UCSD-AML1 (cell line): Measurements from ENCODE around the gene JMJD1C.
"Not testable (repeated sequence)": the region's sequence is repeated elsewhere in the genome, so short reads cannot be mapped to it uniquely, and the experiment has no call there.

Experiments used
- DNase-seq: peaks from one replicate; lab custom pipeline; 2025; ENCODE audit not compliant: unreplicated experiment; lab: John Stamatoyannopoulos, UW

The JMJD1C gene

DNA sequence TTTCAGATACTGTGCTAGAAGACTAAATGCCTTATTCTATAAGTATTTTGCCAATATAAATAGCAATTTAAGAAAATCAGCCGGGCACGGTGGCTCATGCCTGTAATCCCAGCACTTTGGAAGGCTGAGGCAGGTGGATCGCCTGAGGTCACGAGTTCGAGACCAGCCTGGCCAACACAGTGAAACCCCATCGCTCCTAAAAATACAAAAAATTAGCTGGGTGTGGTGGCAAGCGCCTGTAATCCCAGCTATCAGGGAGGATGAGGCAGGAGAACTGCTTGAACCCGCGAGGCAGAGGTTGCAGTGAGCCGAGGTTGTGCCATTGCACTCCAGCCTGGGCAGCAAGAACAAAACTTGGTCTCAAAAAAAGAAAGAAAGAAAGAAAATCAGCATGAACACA lies 230.6 kb downstream of the JMJD1C start:
- DNase-seq = not testable (repeated sequence)

DNA sequence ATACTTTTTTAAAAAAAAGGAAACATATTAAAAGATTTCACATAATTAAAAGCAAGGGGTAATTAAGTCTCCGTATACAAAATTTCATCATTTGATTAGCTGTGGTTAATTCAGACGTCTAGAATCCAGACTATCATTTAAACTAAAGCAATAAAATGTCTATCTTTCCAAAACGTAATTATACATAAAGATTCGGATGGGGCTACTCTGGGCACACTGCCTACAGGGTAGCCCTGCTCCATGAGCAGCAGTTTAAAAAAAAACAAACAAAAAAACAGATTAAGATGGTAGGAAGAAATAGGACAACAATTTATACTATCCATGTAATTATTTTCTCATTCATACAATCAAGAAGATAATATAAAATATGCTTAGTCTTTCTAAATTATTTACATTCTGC lies 236.6 kb downstream of the JMJD1C start:
- no peak for DNase-seq

DNA sequence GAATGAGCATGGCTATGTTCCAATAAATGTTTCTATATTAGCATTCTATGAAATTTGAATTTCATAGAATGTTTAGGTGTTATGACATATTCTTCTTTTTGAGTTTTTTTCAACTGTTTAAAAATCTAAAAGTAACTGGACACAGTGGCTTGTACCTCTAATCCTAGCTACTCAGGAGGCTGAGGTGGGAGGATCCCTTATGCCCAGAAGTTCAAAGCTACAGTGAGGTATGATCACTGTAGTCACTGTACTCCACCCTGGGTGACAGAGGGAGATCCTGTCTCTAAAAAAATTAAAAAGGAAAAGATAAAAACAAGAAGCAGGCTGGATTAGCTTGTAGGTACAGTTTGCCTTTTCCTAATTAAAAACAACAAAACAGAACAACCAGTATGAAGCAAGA lies 237.5 kb downstream of the JMJD1C start:
- DNase-seq = no peak

DNA sequence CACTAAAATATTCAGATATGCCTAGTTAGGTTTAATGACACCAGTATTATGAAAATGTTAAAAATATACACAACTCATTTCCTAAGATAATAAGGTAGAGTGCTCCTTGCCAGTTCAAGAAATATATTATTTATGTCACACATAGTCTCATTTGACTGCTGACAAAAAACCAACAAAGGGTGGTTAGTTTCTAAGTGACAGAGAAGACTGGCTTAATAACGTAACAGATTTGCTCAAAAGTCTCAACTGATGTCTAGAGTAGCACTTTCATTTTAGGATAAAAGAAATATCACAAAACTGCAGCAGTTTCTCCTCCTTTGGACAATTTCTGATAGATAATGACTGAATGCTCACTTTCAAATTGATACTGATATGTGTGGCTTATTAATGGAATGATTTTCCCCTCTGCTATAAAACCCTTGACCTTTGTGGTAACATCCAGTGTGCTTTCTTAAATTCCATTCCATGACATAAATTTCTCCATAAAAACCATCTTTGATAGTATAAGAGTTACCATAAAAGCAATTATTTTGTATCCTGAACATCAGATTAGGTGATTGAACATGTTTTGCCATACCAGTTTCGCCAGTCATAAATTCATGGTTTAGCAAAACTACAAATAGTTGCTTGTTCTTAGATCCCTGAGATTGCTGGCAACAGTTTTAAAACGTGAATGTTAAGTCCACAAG lies 238.4 kb downstream of the JMJD1C start:
- DNase-seq = no peak

DNA sequence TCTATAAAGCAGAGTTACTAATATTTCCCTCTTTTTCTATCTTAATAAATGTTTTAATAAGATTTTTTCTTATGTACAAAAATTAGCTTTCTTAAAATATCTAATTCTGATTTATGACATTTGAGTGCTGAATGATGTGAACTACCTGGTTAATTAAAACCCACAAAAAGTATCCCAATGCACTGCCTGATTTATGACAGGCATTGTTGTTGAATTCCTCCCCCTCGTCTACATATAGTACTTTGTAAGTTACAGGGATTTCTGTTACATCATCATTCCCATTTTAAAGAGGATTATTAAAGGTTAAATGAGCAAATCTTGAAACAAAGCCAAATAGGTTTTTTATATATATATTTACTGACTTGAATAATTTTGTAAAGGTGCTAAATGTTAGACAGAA lies 241.5 kb downstream of the JMJD1C start:
- no peak for DNase-seq

DNA sequence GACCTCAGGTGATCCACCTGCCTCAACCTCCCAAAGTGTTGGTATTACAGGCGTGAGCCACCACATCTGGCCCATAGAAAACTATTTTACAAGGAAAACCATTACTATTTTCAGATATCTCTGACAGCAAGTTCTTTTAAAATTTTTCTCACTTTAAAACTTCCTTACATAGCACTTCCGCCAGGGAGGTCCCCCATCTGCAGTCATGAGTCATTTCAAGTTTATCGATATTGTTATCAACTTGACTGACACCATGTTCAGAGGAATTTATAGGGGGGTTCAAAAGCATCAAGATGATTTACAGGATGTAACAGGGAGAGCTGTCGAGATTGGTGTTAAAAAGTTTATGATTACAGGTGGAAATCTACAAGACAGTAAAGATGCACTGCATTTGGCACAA lies 243.8 kb downstream of the JMJD1C start:
- DNase-seq = no peak

DNA sequence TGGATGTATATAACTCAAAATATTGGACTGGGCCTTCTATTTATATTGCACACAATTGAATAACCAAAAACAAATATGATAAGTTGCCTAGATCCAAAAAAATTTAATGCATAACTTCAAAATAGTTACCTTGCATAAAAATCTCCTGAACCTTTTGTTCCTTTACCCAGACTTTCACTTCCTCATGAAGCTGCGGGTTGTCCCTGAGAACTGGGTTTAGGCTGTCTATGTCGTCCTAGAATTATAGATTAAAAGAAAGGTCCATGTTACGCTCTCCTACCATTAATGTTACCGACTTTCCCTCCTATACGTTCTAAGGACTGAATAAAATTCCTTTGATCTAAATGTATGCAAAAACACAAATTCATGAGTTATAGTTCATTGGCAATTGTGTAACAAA lies 246.0 kb downstream of the JMJD1C start:
- no peak for DNase-seq

DNA sequence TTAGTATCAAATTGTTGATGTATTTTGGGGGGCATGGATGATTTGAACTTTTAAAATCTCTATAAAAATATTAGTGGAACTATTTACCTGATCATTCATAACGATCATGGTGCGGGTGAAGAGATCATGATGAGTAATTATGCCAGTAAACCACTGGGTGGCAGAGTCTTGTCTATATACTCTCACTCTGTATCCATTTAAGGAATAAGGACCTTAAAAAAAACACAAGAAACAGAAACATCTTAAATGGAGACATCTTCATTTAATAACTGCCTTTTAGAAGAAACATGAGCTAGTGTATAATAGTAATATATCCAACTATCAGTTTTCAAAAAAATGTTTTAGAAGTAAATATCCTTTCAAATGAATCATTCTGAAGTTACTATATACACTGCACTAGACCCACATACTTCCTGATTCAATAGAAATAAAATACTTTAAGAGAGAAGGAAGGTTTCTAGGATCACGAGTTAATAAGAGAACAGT lies 248.6 kb downstream of the JMJD1C start:
- DNase-seq = no peak

DNA sequence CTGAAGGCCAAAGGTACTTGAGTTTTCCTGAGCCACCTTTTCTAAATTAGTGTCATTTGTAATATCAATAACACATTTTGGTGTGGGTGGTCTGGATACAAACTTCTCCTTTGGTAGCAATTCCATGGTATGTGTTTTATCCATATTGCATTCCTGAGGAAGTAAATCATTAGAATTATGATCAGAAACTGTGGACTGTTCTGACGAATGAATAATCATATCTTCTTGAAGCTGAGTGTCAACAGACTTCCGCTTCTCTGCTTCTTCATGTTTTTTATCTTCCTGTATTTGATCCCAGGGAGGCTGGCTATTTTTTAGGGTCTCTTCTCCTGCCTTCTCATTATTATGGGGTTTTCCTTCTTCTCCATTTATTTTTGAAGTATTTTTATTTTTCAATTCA lies 251.2 kb downstream of the JMJD1C start:
- no peak for DNase-seq

DNA sequence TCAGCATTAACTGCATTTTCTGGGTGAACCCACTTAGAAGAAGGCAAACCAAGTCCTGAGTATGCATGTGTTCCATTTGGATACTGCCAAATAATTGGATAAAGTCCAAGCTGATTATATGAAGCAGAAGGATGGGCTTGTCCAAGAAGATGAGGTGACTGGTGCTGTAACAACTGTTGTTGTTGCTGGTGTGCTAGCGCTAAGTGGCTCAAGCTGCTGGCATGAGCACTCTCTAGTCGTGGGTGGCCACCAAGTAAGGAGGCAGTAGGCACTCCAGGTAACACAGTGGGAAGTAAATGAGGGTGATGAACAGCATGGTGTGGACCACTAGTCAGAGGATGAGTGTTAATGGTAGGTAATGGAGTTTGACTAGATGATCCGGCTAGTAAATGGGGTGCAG lies 252.3 kb downstream of the JMJD1C start:
- no peak for DNase-seq

DNA sequence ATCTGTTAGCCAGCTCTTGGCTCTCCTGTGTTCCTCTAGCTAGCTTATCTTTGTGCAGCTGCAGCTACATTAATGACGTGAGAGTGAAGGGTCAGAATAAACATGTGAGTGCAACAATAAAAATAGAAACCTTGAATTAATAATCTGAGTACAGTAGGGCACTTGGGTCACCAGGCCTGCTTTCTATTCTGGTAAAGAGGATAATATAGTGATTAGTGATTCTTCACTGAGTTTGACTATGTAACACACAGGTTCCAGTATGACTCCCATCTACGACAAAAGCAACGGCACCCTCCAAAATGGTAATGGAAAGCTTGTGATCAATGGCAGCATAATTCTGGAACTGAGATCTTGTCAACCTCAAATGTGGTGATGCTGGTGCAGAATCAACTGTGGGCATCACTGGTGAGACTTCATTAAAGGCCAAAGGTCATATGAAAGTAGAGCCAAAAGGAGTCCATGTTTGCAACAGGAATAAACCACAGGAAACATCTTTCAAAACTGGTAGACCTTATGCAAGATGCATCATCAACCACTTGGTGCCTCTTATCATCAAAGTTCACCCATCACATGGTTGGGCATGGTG lies 255.1 kb downstream of the JMJD1C start:
- no peak for DNase-seq

DNA sequence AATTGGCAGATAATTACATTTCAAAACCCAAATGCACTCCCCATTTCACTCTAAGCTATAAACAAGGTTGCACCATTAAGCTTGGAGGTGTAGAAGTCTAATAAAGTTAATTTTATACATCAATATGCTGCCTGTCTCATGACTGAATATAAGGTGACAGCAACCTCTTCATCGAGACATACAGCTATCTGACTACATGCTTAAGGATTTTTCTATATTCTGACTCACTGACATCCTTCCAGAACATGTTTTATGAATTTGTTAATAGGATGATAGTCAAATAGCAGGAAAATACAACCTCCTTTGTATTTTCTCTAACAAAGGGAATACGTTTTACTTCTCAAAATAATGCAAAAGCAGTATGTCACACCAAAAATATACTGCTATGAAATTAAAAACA lies 256.1 kb downstream of the JMJD1C start:
- DNase-seq = no peak

DNA sequence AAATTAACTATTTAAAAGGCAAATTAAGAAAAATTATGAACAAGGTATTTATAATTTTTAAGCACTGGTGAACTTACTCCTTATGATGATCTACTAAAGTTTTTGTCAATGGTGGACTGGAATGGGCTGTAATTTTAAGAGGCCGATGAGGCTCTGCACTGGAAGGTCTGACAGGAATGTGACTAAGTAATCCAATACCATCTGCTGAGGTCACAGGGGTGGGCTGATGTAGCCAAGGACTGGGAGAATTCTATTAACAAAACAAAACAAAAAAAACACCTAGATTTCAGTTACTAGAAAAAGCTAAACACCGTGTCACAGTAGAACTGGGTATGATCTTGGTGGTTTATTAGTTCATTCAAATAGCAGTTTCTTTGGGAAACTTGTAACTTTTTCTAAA lies 256.8 kb downstream of the JMJD1C start:
- no peak for DNase-seq

DNA sequence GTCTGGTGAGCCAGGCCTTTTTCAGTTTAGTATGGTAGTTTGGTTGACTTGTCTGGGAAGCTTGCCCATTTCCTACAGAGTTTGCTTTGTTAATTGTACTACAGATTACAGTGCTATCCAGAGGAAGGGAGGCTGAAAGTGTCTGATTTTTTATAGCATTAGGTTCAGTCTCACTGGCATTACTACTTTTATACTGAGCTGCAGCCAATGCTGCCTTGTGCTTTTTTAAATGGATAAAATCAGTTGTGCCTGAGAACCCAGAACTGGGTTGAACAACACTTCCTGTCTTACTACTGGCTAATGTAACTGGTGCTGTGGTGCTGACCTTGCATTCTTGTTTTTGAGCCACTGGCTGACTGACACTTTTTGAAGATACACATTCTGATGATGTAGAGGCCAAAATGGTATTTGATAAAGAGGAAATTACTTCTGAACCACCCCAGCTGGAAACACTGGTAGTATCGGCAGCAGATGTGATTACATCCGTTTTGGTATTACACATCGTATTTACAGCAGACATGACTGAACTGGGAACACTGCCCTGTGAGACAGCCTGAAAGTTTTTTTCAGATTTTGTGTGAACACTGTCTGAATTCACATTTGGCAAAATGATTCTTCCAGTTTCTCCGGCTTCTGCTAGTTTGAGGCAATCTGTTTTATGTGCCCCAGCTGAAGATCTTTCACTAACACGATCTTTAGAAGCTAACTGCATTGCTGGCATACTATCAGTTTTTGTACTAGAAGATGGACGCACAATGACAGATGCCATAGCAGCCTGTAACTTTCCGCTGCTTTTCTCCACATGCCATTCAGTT lies 258.6 kb downstream of the JMJD1C start:
- no peak for DNase-seq

DNA sequence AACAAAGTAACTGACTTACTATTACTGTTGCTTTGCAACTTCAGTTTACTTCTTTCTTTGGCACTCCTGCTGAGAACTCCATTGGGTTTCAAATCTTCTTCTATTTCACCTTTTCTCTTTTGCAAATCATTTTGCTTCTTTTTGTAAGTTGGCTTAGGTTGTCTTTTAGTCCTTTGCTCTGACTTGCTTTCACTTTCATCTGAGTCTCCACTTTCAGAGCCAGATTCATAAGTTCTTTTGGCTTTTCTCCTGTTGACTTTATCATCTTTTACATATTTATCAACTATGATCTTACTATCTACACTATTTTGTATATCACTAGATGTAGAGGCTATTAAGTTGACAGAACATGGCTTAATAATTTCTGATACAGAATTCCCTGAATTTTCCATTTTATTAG lies 259.2 kb downstream of the JMJD1C start:
- DNase-seq = no peak

DNA sequence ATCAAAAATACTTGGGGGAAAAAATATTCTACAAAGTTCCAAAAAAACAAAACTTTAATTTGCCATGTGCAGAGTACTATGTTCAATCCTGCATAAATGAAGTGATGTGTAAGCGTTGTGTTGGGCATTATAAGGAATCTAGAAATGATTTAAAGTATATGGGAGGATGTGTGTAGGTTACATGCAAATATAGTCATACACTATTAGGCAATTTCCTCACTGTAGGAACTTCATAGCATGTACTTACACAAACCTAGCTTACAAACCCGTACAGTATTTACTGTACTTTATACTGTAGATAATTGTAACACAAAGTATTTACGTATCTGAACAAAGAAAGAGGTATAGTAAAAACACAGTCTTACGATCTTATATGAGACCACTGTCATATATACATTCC lies 260.4 kb downstream of the JMJD1C start:
- no peak for DNase-seq

DNA sequence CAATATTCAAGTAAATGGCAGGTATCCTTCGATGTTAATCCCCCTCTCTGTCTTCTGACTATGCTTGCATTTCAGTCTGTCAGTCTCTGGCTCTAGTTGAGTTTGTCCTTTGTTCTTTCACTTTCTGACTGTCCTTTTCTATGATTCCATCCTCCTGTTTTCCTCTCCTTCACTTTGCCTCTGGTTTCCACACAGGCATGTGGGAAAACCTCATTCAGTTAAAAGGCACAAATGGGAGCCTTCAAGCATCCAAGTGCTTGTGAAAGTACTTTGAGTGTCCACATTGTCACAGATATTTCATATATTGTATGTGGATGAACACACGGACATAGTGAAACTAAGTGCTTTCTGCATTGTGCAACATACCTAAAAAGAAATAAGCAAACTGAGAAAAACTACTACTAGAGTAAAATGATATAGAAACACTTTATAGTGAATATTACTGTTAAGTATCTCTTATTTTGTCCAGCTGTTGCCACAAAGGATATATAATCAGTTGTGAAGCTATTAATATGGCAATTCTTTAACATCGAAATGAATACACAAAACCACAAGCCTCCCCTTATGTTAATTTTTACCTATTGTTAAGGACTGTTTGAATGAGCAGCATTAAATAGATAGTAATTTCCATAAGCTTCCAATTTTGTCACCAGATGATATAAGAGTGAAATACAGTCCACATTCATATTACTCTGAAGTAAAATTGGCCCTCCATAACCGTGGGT lies 260.9 kb downstream of the JMJD1C start:
- DNase-seq = no peak

DNA sequence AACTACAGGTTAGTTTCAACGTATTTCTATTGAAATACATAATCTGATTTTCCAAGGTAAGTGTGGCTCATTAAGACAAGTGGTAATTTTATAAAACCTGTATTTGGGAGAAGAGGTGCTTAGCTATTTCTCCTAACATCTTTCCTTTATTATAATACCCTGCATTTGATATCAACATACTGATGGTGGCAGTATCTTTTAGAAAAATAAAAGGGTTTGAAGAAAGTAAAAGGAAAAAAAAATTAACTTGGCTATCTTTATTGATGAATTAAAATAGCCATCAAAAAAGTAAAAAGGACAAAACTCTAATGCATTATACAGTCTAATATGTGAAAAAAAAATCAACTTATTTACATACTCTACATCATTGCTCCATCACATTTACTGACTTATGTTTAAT lies 264.7 kb downstream of the JMJD1C start:
- DNase-seq = no peak

DNA sequence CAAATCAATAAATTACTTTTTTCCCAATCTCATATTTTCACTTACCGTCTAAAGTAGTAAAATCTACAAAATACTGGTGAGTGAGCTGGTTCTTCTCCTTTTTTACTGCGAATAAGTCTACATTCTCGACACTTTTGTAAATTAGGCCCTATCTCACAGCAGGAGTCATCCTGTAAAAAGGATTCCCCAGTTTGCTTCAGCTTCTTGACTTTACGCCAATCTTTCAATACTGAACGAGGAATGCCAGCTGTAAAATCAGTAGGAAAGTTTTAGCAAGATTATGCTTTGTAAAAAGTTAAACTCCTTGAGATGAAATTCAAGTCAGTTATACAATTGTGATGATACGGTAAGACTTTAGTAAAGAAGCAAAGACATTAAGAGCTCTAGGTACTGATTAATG lies 265.3 kb downstream of the JMJD1C start:
- DNase-seq = no peak

DNA sequence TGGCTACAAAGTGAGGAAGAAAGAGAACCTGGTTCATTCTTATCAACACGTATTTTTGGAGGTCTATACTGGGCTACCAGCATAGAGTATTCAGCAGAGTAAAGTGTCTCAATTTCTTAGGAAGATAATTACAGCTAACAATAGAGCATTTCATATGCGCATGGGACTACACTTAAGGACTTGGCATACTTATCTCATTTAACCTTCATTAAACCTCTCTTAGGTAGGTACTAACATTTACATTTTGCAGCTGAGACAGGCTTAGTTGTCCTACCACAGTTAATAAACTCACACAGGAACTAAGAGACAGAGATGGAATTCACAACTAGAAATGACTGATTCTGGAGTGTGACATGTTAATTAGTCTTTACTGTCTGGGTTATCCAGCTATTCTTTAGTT lies 266.1 kb downstream of the JMJD1C start:
- DNase-seq = no peak

DNA sequence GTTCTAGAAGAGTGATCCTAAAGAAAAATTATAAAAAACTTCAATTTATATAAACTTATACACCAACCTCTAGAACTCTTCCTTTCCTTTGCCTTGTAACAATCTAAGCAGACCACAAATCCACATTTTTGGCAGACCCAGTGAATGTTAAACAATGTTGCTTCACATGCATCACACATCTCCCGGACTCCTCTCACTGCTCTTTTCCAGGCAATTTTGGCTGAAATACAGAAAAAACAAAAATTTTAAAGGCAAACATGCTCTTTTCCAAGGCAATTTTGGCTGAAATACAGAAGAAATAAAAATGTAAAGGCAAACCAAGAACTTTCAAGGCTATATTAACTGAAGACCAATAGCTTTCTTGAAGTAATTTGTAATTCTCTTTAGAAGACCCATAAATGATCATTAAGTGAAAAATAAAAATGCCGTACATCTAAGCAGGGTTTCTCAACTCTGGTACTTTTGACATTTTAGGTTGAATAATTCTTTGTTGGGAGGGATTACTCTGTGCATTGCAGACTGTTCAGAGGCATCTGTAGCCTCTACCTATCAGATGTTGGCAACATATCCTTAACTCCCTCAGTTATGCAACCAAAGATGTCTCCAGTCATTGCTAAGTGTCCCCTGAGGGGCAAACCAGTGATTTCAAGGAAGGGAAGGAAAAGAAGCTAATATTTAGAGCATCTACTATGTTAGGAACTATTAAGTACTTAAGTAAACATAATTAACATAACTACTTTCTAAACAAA lies 268.3 kb downstream of the JMJD1C start:
- DNase-seq = no peak
